Gastrocnemius medialis (tissue), 4 donors: Measurements from ENCODE around the gene TMEM154.

Experiments
- POLR2A ChIP-seq, 2 donors: fragments of 450-650 bp; IDR thresholded peaks; one replicate each; pipeline ENCODE4 v1.6.1; 2017; ENCODE audit warnings: antibody characterized with exemption in 2 of 2, mild to moderate bottlenecking in 2 of 2, moderate library complexity in 2 of 2
- TF ChIP-seq, protein P1 (sequence below), 5 experiments: fragments of 450-650 bp in 3 of 5; fragments of 200-600 bp in 2 of 5; sonication (generic) in 2 of 5; IDR thresholded peaks in 4 of 5; conservative IDR thresholded peaks in 1 of 5; 1 replicate in 4 of 5; 2 replicates in 1 of 5; pipeline ENCODE4 v1.5.1; 2016 to 2019; ENCODE audit warnings: antibody characterized with exemption in 5 of 5, mild to moderate bottlenecking in 3 of 5, moderate library complexity in 3 of 5

DNA sequence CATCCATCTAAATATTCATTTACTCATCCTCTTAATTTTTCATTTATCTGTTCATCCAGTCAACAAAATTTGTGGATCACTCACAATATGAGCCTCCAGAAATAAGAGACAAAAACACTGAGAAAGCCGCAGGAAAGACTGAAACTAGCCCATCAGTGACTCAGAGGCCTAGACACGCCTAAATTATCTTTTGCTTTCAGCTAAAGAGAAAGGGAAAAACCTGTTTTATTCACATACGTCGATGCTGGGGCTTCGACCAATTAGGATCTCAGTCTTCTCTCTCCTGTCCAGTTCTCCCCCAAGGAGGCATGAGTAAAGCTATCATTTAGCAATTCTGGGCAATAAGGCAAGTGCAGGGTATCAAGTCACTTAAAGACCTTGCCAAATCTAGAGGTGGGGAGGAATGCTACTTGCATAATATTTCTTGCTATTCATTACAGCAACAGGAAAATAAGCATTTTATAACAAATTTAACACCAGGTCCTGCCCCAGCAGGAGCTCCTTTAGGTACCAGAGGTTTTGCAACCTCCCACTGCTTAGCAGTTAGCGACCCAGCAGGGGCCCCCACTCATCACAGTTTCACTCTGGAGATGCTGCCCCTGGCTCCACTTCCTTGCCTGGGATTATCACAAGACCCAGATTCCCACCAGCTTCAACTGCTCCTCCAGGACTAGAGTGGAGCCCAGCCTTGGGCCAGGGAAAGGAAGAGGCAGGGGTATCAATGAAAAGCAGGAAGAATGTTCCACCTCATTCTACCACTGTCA is 30.1 kb upstream of the TMEM154 start:
- TF ChIP-seq, protein P1, sequence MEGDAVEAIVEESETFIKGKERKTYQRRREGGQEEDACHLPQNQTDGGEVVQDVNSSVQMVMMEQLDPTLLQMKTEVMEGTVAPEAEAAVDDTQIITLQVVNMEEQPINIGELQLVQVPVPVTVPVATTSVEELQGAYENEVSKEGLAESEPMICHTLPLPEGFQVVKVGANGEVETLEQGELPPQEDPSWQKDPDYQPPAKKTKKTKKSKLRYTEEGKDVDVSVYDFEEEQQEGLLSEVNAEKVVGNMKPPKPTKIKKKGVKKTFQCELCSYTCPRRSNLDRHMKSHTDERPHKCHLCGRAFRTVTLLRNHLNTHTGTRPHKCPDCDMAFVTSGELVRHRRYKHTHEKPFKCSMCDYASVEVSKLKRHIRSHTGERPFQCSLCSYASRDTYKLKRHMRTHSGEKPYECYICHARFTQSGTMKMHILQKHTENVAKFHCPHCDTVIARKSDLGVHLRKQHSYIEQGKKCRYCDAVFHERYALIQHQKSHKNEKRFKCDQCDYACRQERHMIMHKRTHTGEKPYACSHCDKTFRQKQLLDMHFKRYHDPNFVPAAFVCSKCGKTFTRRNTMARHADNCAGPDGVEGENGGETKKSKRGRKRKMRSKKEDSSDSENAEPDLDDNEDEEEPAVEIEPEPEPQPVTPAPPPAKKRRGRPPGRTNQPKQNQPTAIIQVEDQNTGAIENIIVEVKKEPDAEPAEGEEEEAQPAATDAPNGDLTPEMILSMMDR (IDR thresholded peaks at IDR 0.05 in 4 of 5, conservative IDR thresholded peaks at IDR 0.05 in 1 of 5), result no peak
- no peak for TF ChIP-seq POLR2A (IDR thresholded peaks at IDR 0.05)
